GM21786 (cell line): ENCODE results near the gene MARK1.
"Not testable (repeated sequence)": the region's sequence is repeated elsewhere in the genome, so short reads cannot be mapped to it uniquely, and the experiment has no call there.

Source experiments
- ATAC-seq: cut with Tn5 transposase; IDR thresholded peaks from one replicate; pipeline ENCODE4 v1.9.1; 2021; ENCODE audit not compliant: unreplicated experiment

MARK1 gene

GRCh38 chr1:220605651-220606050, 77.7 kb downstream of the MARK1 start:
- not testable (repeated sequence) for ATAC-seq

GRCh38 chr1:220611100-220611499, 83.2 kb downstream of the MARK1 start:
- not testable (repeated sequence) for ATAC-seq

DNA sequence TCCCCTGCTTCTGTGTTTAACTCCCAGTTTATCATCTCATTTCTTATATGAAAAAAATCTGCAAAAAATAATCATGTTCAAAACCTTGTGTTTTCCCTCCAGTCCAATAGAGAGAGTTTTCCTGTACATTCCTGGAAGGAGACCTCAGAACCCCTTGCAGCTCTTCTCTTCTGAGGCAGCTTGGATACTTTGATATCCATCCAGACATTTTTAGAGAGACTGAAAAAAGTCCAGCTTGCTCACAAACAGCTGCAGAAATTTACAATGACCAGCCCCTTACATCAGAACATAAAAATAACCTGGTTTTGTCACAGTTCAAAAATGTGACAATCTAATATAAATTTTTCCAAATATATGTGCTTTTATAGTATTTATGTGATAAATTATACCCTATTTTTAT, 88.9 kb downstream of the MARK1 start:
- ATAC-seq = no peak

DNA sequence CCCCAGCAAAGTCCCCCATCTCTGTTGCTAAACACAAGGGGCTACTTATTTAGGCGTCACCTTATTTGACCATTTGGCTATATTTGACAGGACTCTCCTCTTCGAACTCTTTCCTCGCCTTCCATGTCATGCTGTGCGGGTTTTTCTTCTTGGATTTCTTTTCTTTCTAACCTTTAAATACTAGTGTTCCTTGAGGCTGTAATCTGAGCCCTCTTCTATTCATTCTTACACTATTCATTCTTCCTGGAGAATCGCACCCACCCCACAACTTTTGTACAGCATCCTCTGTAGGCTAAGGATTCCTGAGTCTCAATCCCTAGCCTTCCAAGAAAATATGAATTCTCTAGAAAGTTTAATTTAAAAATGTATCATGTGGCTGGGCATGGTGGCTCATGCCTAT, 100.5 kb downstream of the MARK1 start:
- no peak for ATAC-seq

- no peak for ATAC-seq
Observed at GRCh38 chr1:220631238-220631815, 103.4 kb downstream of the MARK1 start.

DNA sequence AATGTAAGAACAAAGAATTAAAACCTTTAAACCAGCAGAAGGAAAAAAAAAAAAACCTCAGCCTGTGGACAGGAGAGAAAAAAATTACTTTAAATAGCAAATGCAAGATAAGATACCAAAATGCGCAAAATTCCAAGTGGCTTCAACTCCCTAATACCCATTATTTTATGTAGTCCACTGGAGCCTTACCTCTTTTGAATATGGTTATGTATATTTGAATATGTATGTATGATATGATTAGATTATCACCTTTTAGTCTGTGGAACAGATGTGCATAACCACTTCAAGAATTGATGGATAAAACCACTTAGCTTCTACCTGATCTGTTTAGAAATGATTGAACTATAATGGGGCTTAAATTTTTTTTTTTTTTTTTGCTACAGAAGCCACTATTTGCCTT, 109.8 kb downstream of the MARK1 start:
- ATAC-seq = no peak

GRCh38 chr1:220642285-220642684, 114.3 kb downstream of the MARK1 start:
- ATAC-seq = no peak

- no peak for ATAC-seq
Observed at GRCh38 chr1:220652995-220653394, 125.1 kb downstream of the MARK1 start.

DNA sequence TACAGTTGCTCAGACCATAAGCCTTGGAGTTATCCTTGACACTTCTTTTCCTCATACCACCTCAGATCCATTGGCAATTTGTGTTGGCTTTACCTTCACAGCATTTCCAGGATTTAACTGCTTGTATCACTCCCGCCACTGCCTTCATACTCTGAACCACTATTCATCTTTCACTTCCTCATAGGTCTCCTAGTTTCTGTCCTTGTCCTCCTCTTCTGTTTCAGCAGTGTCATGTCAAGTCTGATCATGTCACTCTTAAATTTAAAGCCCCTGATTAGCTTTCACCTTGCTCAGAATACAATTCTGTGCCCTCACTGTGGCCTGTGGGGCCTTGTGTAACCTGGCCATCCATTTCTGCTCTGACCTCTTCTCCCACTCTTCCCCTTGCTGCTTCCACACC, 127.6 kb downstream of the MARK1 start:
- peak; percentile 96 for ATAC-seq

GRCh38 chr1:220655961-220656740, 128.2 kb downstream of the MARK1 start:
- ATAC-seq = peak; percentile 8

DNA sequence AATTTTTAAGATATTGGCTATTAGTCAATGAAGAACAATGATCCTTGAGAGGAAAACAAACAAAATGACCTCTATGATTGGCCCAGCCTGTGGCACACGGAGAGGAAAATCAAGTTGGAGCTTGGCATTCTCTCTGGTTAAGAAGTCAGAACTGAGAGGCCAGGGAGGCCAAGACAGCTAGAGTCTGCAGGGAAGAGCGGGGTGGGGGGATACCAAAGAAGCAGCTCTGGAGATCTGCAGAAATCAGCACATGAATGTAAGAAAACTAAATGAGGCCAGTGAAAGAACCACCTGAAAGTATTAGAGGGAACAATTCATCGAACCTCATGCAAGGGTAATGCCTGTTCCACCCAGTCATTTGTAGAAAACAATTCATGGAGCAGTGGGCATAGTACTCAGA, 138.4 kb downstream of the MARK1 start:
- ATAC-seq = no peak

GRCh38 chr1:220669005-220669404, 141.1 kb downstream of the MARK1 start:
- ATAC-seq = no peak

DNA sequence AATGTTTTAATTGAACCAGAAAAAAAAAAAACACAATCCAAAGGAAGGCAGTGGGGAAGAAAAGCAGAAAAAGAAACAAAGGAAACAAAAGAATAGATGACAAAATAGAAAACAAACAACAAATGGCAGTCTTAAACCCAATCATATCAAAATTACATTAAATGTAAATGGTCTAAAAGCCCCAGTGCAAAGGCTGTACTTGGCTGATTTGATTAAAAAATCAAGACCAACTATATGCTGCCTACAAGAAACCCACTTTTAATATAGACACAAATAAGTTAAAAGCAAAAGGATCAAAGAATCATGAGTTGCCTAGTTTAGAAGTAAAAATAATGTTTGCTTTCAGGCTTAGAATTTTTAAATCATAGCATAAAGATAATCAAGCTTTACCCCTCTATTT, 142.4 kb downstream of the MARK1 start:
- ATAC-seq = no peak

DNA sequence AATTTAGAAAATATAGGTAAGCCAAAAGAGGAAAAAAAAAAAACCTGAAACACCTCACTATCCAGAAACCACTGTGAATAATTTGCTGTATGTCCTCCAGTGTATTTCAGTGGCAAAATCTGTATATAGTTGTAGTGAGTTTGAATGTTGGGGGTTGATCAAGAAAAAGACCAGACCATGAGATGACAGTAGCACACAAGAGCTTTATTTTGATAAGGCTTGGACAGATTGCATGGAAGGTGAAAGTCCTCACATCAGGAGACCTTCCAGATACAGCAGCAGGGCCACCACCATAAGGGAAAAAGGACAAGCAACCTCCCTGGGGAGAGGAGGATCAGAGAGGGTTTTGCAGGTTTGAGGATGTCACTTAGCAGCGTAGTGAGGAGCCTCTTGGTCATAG, 146.0 kb downstream of the MARK1 start:
- ATAC-seq = no peak

- no peak for ATAC-seq
Observed at GRCh38 chr1:220677251-220677650, 149.3 kb downstream of the MARK1 start.

DNA sequence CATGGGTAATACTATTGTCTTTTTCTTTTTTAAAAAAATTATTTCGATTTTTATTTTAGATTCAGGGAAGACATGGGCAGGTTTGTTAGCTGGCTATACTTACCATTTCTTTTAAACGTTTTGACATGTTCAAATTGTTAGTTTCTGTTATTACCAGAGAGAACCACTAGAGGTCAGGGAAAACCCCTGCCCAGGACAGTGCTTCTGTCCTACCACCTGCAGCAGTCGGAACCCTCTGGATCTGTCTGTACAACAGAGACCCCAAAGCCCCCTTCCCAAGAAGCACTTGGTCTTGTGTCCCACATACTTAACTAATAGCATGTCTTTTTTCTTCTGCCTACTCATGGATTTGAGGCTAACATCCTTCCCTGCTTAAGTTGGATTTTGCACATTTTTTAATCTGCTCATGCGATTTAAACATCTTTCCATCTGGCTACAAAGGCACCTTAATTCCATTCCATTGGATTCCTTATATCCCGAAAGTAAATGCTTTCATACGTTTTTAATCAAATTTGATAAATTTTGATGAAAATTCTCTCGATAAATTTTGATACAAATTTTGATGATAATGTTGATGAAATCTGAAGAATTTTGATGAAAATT, 152.2 kb downstream of the MARK1 start:
- peak; percentile 94 for ATAC-seq

GRCh38 chr1:220681220-220681880, 153.4 kb downstream of the MARK1 start:
- no peak for ATAC-seq

DNA sequence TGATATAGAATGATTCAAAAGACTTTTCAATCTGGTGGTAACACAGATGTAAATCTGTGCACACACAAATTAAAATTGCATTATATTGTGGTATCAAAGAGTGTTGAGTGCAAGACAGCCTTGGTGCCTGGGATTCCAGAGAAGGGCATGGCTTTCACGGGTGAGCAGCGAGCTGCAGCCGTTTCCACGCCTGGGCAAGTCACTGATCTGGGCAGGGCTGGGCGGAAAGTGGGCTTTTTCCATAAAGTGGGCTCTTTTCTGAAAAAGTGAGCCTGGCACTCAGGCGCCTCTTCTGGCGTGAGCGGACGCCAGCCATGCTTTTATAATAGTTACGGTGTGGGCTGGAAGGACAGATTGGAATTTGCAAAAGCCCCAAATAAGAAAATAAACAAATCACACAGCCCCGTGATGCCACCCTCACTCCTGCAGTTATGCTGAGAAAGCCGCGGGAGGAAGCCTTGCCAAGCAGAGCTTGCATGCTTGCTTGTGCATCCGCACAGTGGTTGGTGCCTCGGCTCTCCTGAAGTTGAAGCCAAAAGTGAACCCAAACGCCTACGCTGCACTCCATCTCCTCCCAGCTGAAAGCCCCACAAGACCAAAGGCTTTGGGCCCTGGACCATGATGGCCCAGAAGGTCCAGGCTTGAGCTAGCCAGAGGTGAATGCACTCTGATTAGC, 155.1 kb downstream of the MARK1 start:
- no peak for ATAC-seq

DNA sequence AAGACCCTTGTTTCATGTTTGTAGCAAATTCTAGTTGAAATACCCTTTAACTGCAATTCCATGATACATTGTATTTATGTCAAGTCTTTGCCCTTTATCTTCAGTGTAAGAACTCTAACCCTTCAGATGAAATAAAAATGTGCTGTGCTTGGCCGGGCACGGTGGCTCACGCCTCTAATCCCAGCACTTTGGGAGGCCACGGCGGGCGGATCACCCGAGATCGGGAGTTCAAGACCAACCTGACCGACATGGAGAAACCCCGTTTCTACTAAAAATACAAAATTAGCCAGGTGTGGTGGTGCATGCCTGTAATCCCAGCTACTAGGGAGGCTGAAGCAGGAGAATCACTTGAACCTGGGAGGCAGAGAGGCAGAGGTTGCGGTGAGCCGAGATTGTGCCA, 155.8 kb downstream of the MARK1 start:
- not testable (repeated sequence) for ATAC-seq

- ATAC-seq = no peak
Observed at GRCh38 chr1:220684890-220685289, 157.0 kb downstream of the MARK1 start.

GRCh38 chr1:220685879-220686278, 157.9 kb downstream of the MARK1 start:
- ATAC-seq = no peak
